Naive thymus-derived CD4-positive, alpha-beta T cell (primary cell): ENCODE measurements around the gene DOCK3. TPM values are rescaled to one million over a fixed set of nuclear protein-coding genes. Genes with fewer than 3 reads are reported as not detected.
A peak's percentile ranks its signal among the peaks of the same experiment; 100 is the strongest.
"Not testable (repeated sequence)": the region's sequence is repeated elsewhere in the genome, so short reads cannot be mapped to it uniquely, and the experiment has no call there.

ENCODE experiments used
- ATAC-seq: fragments of 150-1000 bp; cut with Tn5 transposase; 2 replicates; pipeline ENCODE4 v1.10.0; 2021; ENCODE audit warnings: mild to moderate bottlenecking, moderate library complexity
- CTCF ChIA-PET: fragments of 350-600 bp; sonication (Branson Sonifier 250); formaldehyde crosslinking; loops from one replicate; lab custom pipeline; 2021; ENCODE audit warnings: antibody characterized with exemption; lab: Charles Lee
- POLR2A ChIA-PET: fragments of 350-600 bp; sonication (Branson Sonifier 250); formaldehyde crosslinking; loops from one replicate; lab custom pipeline; 2021; ENCODE audit warnings: antibody characterized with exemption, inconsistent platforms; lab: Charles Lee
- DNase-seq, 9 donors: peaks; one replicate each; pipeline versions ENCODE4 v3.0.0 to v3.0.0-alpha.2; 2020 to 2022; ENCODE audit warnings: mixed read lengths in 1 of 9
- H3K27ac ChIP-seq: one replicate; pipeline ENCODE4 v1.7.0; 2013; ENCODE audit warnings: mild to moderate bottlenecking, low read depth, low read length, moderate library complexity
- H3K27me3 ChIP-seq, 2 donors: one replicate each; pipeline ENCODE4 v1.7.0; 2013; ENCODE audit warnings: low read length in 2 of 2, mild to moderate bottlenecking in 2 of 2, moderate library complexity in 2 of 2; ENCODE audit not compliant: control insufficient read depth in 2 of 2, insufficient read depth in 2 of 2
- H3K36me3 ChIP-seq, 3 experiments: 1 replicate in 2 of 3; 2 replicates in 1 of 3; pipeline ENCODE4 v1.7.0; 2013; ENCODE audit warnings: low read length in 3 of 3, mild to moderate bottlenecking in 3 of 3, moderate library complexity in 1 of 3; ENCODE audit not compliant: insufficient read depth in 3 of 3, control insufficient read depth in 2 of 3
- H3K4me1 ChIP-seq, 2 donors: one replicate each; pipeline ENCODE4 v1.7.0; 2013; ENCODE audit warnings: low read length in 2 of 2, mild to moderate bottlenecking in 2 of 2, moderate library complexity in 1 of 2; ENCODE audit not compliant: control insufficient read depth in 2 of 2, insufficient read depth in 2 of 2
- H3K4me3 ChIP-seq: 2 replicates; pipeline ENCODE4 v1.7.0; 2013; ENCODE audit warnings: mild to moderate bottlenecking, low read length
- H3K9me3 ChIP-seq, 3 experiments: 1 replicate in 2 of 3; 2 replicates in 1 of 3; pipeline ENCODE4 v1.7.0; 2013; ENCODE audit warnings: low read length in 3 of 3; ENCODE audit not compliant: control insufficient read depth in 2 of 3
- H3K27ac Mint-ChIP-seq, 9 donors: one replicate each; pipeline ENCODE4 v1.8.0; 2020 to 2022; ENCODE audit warnings: mixed read lengths in 9 of 9, mild to moderate bottlenecking in 8 of 9, moderate library complexity in 5 of 9, inconsistent platforms in 2 of 9
- H3K27me3 Mint-ChIP-seq, 5 donors: one replicate each; pipeline ENCODE4 v1.8.0; 2021 to 2022; ENCODE audit warnings: mixed read lengths in 5 of 5, mild to moderate bottlenecking in 1 of 5
- H3K36me3 Mint-ChIP-seq, 5 donors: one replicate each; pipeline ENCODE4 v1.8.0; 2020 to 2022; ENCODE audit warnings: mixed read lengths in 5 of 5, mild to moderate bottlenecking in 3 of 5, inconsistent platforms in 1 of 5
- H3K4me1 Mint-ChIP-seq, 7 donors: one replicate each; pipeline ENCODE4 v1.8.0; 2020 to 2022; ENCODE audit warnings: mixed read lengths in 7 of 7, mild to moderate bottlenecking in 3 of 7, inconsistent platforms in 1 of 7
- H3K4me3 Mint-ChIP-seq, 10 donors: one replicate each; pipeline ENCODE4 v1.8.0; 2020 to 2022; ENCODE audit warnings: mild to moderate bottlenecking in 10 of 10, mixed read lengths in 10 of 10, moderate library complexity in 6 of 10, inconsistent platforms in 2 of 10
- H3K9me3 Mint-ChIP-seq, 11 donors: one replicate each; pipeline ENCODE4 v1.8.0; 2020 to 2022; ENCODE audit warnings: mixed read lengths in 11 of 11, mild to moderate bottlenecking in 4 of 11, inconsistent platforms in 1 of 11, moderate library complexity in 1 of 11
- intact Hi-C, 2 donors: fragments of 100-400 bp; cut with micrococcal nuclease; formaldehyde crosslinking; loops; one replicate each; pipeline ENCODE4 v1.15.1; 2023
- polyA plus RNA-seq, 2 donors: library from polyadenylated mRNA; unstranded; fragments of 300-500 nt; fragmentation: Illumina TruSeq; gene quantifications; one replicate each; pipeline ENCODE4 v1.2.3, GENCODE V29; 2021
- total RNA-seq, 6 experiments: library from RNA in 5 of 6; stranded (reverse) in 5 of 6; gene quantifications; 1 replicate in 5 of 6; 2 replicates in 1 of 6; pipeline ENCODE4 v1.2.3 and lab custom pipeline; 2021 to 2026

Gene DOCK3
- total and polyA plus RNA-seq, 7 experiments from 2014 or later = 0.19 to 2.9 (median 1.5) TPM

- Histone ChIP-seq H3K4me3 (no peak overlapping the region), H3K9me3 (no peaks in the 10 kb centered on the region), H3K4me1 (peaks cover 9 to 14% of the 10 kb centered on the region in 2 donors), H3K27ac (no peak overlapping the region), H3K27me3 (no peaks in the 10 kb centered on the region), H3K36me3 (no peaks in the 10 kb centered on the region)
- POLR2A ChIA-PET = interaction anchor here (0.5 to 2.1 kb wide), 5 partner anchors 53 to 356 kb away, joined by 3 to 7 read pairs (median 3); partner anchors contain the start of gene MAPKAPK3
- ATAC-seq (peak; percentile 99), DNase-seq (peak in 8 of 9 donors; percentile 37 to 83 (median 78))
- Mint-ChIP-seq H3K4me1 (peaks cover 0 to 21% (median 13%) of the 10 kb centered on the region in 7 donors), H3K9me3 (peaks cover 0 to 6% (median 0%) of the 10 kb centered on the region in 11 donors), H3K27ac (peak overlapping the region in 7 of 9 donors; percentile 12 to 77 (median 67)), H3K4me3 (peak overlapping the region in 2 of 10 donors; percentile 15 to 45), H3K27me3 (peaks cover 0 to 3% (median 0%) of the 10 kb centered on the region in 5 donors), H3K36me3 (no peaks in the 10 kb centered on the region)
- intact Hi-C loops = loop anchor here (1.0 to 10.0 kb wide), 12 partner anchors 53 to 463 kb away; partner anchors contain the start of genes MANF (in 1 of the 2) and MAPKAPK3 (in 1 of the 2)
- CTCF ChIA-PET = interaction anchor here (0.5 to 2.8 kb wide), 28 partner anchors 9 to 513 kb away, joined by 3 to 26 read pairs (median 4); partner anchors contain the start of gene DOCK3
These were observed 296.8 kb downstream of the DOCK3 start for GRCh38 chr3:50971487-50971924.

GRCh38 chr3:50972029-50972428 is 297.3 kb downstream of the DOCK3 start:
- no peak overlapping the region for H3K4me3 Mint-ChIP-seq
- H3K27me3 Mint-ChIP-seq = peaks cover 0 to 3% (median 0%) of the 10 kb centered on the region in 5 donors
- H3K9me3 Mint-ChIP-seq = peaks cover 0 to 6% (median 0%) of the 10 kb centered on the region in 11 donors
- CTCF ChIA-PET = interaction anchor here (0.6 to 2.8 kb wide), 29 partner anchors 9 to 513 kb away, joined by 3 to 26 read pairs (median 4); partner anchors contain the start of gene DOCK3
- Histone ChIP-seq H3K9me3 (no peaks in the 10 kb centered on the region), H3K27me3 (no peaks in the 10 kb centered on the region), H3K4me1 (peaks cover 9 to 14% of the 10 kb centered on the region in 2 donors), H3K4me3 (no peak overlapping the region), H3K36me3 (no peaks in the 10 kb centered on the region), H3K27ac (no peak overlapping the region)
- H3K27ac Mint-ChIP-seq = peak overlapping the region in 5 of 9 donors; percentile 12 to 77 (median 67)
- H3K4me1 Mint-ChIP-seq = peaks cover 0 to 21% (median 13%) of the 10 kb centered on the region in 7 donors
- POLR2A ChIA-PET = interaction anchor here (0.6 to 2.1 kb wide), 5 partner anchors 53 to 1310 kb away, joined by 3 to 7 read pairs (median 3); partner anchors contain the start of gene MAPKAPK3
- intact Hi-C loops = loop anchor here (5.0 to 10.0 kb wide), 4 partner anchors 193 to 463 kb away; partner anchors contain the start of gene MANF (in 1 of the 2)
- DNase-seq (no peak), ATAC-seq (peak; percentile 27)
- no peaks in the 10 kb centered on the region for H3K36me3 Mint-ChIP-seq

GRCh38 chr3:50978586-50978985 is 303.9 kb downstream of the DOCK3 start:
- H3K4me3 Mint-ChIP-seq, H3K27me3 Mint-ChIP-seq, H3K9me3 ChIP-seq, H3K36me3 ChIP-seq, DNase-seq, H3K4me3 ChIP-seq, H3K9me3 Mint-ChIP-seq, POLR2A ChIA-PET, H3K27ac Mint-ChIP-seq, H3K4me1 Mint-ChIP-seq, ATAC-seq, H3K27me3 ChIP-seq, H3K4me1 ChIP-seq, H3K27ac ChIP-seq, H3K36me3 Mint-ChIP-seq: not testable (repeated sequence)
- CTCF ChIA-PET = interaction anchor here (0.6 kb wide), 1 partner anchor 292 kb away, joined by 3 read pairs; no protein-coding TSS in a partner anchor
- intact Hi-C loops = loop anchor here in 1 of 2 donors (10.0 kb wide), 2 partner anchors 186 to 456 kb away; no protein-coding TSS in a partner anchor

DNA sequence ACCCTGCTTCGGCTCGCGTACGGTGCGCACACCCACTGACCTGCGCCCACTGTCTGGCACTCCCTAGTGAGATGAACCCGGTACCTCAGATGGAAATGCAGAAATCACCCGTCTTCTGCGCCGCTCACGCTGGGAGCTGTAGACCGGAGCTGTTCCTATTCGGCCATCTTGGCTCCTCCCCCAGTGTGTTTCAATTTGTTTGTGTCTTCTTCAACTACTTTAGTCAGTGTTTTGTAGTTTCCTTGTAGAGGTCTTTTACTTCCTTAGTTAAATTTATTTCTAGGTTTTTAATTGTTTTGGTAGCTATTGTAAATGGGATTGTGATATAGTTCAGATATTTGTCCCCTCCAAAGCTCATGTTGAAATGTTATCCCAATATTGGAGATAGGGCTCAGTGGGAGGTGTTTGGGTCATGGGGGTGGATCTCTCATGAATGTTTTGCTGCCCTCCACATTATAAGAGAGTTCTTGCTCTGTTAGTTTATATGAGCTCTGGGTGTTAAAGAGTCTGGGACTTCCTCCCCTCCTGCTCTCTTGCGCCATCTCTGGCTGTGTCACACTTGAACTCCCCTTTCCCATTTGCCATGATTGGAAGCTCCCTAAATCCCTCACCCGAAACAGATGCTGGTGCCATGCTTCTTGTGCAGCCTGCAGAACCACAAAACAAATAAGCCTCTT is 304.4 kb downstream of the DOCK3 start:
- ATAC-seq = no peak
- ChIA-PET POLR2A (no interaction called here), CTCF (interaction anchor here (0.6 kb wide), 2 partner anchors 290 to 292 kb away, joined by 3 read pairs; no protein-coding TSS in a partner anchor)
- H3K36me3 Mint-ChIP-seq = peaks cover 0 to 9% (median 3%) of the 10 kb centered on the region in 5 donors
- no peak overlapping the region for H3K27ac ChIP-seq
- H3K9me3 ChIP-seq = no peaks in the 10 kb centered on the region
- H3K27me3 Mint-ChIP-seq = peaks cover 0 to 5% (median 0%) of the 10 kb centered on the region in 5 donors
- no peak overlapping the region for H3K4me3 Mint-ChIP-seq
- H3K36me3 ChIP-seq = no peaks in the 10 kb centered on the region
- no peaks in the 10 kb centered on the region for H3K27me3 ChIP-seq
- H3K27ac Mint-ChIP-seq = no peak overlapping the region
- peaks cover 0 to 4% (median 3%) of the 10 kb centered on the region in 11 donors for H3K9me3 Mint-ChIP-seq
- no peak for DNase-seq
- H3K4me1 Mint-ChIP-seq = no peaks in the 10 kb centered on the region
- H3K4me1 ChIP-seq = no peaks in the 10 kb centered on the region
- H3K4me3 ChIP-seq = no peak overlapping the region
- intact Hi-C loops = loop anchor here in 1 of 2 donors (10.0 kb wide), 2 partner anchors 186 to 456 kb away; no protein-coding TSS in a partner anchor

- H3K36me3 Mint-ChIP-seq = peaks cover 0 to 16% (median 3%) of the 10 kb centered on the region in 5 donors
- no peaks in the 10 kb centered on the region for H3K4me1 Mint-ChIP-seq
- Histone ChIP-seq H3K9me3 (peaks cover 0 to 4% (median 0%) of the 10 kb centered on the region in 3 experiments), H3K4me1 (no peaks in the 10 kb centered on the region), H3K27ac (no peak overlapping the region), H3K27me3 (no peaks in the 10 kb centered on the region), H3K4me3 (no peak overlapping the region), H3K36me3 (no peaks in the 10 kb centered on the region)
- DNase-seq (no peak), ATAC-seq (no peak)
- peaks cover 0 to 12% (median 3%) of the 10 kb centered on the region in 11 donors for H3K9me3 Mint-ChIP-seq
- peaks cover 0 to 5% (median 0%) of the 10 kb centered on the region in 5 donors for H3K27me3 Mint-ChIP-seq
- intact Hi-C loops = no loop called here
- no peak overlapping the region for H3K27ac Mint-ChIP-seq
- ChIA-PET CTCF (no interaction called here), POLR2A (no interaction called here)
- no peak overlapping the region for H3K4me3 Mint-ChIP-seq
These were observed 308.0 kb downstream of the DOCK3 start for GRCh38 chr3:50982540-50983325.

GRCh38 chr3:50983887-50984286 is 309.2 kb downstream of the DOCK3 start:
- DNase-seq (no peak), ATAC-seq (no peak)
- no peak overlapping the region for H3K27ac Mint-ChIP-seq
- Histone ChIP-seq H3K4me1 (no peaks in the 10 kb centered on the region), H3K4me3 (no peak overlapping the region), H3K9me3 (peaks cover 0 to 4% (median 0%) of the 10 kb centered on the region in 3 experiments), H3K36me3 (no peaks in the 10 kb centered on the region), H3K27me3 (no peaks in the 10 kb centered on the region), H3K27ac (no peak overlapping the region)
- intact Hi-C loops = no loop called here
- H3K9me3 Mint-ChIP-seq = peaks cover 0 to 12% (median 3%) of the 10 kb centered on the region in 11 donors
- peaks cover 0 to 16% (median 3%) of the 10 kb centered on the region in 5 donors for H3K36me3 Mint-ChIP-seq
- CTCF ChIA-PET = no interaction called here
- POLR2A ChIA-PET = no interaction called here
- H3K4me3 Mint-ChIP-seq = no peak overlapping the region
- peaks cover 0 to 5% (median 0%) of the 10 kb centered on the region in 5 donors for H3K27me3 Mint-ChIP-seq
- no peaks in the 10 kb centered on the region for H3K4me1 Mint-ChIP-seq
